ENCODE data around the gene MARK3. TPM values are rescaled to one million over a fixed set of nuclear protein-coding genes. Genes with fewer than 3 reads are reported as not detected.

MARK3 gene
- total RNA-seq, 1 experiment from 2014 or later = 81.9 TPM

DNA sequence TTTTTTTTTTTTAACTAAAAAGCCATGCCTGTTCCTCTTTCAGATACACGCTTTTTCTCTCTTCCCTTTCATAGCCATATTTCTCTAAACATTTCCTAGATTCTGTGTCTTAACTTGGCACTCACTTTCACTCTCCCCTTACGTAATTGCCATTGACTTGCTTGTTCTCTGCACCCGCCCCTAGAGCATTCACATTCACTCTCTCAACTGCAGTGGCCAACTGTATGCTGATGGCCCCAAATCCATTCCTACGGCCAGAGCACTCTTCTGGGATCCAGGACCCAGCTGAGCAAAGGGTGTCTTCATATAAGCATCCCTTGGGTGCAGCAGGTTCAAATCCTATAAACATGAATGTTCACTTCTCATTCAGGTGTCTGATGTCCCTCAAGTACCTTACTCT, 77.9 kb downstream of the MARK3 start:
- Mint-ChIP-seq H3K4me3 (no peak overlapping the region), H3K27me3 (ENCODE audit: low read depth) (no peaks in the 10 kb centered on the region), H3K4me1 (no peaks in the 10 kb centered on the region), H3K27ac (peak overlapping the region in 2 of 3 experiments; percentile 13 to 34; a peak in 3 of 7 replicates), H3K9me3 (no peaks in the 10 kb centered on the region), H3K36me3 (ENCODE audit: insufficient read depth in 1 of 3, low read depth in 3 of 3) (peaks cover 9 to 54% (median 44%) of the 10 kb centered on the region in 3 experiments; a peak in 6 of 7 replicates)
- no peaks in the 10 kb centered on the region for H3K27me3 ChIP-seq (ENCODE audit: insufficient read depth, low read length)
- WGBS (ENCODE audit: extremely low coverage, insufficient read length, low lambda C conversion rate) = no CpG with 5 or more reads among the region's 4 CpGs
- no peak overlapping the region for H3K27ac ChIP-seq (ENCODE audit: insufficient read length, low read depth, low read length)
- H3K4ac ChIP-seq (ENCODE audit: low read depth, low read length) = no peak overlapping the region
- H2AK5ac ChIP-seq (ENCODE audit: insufficient read length, low read length) = no peak overlapping the region
- H3T11ph ChIP-seq (ENCODE audit: low read length) = no peak overlapping the region
- H3K9ac ChIP-seq (ENCODE audit: extremely low read depth, insufficient read length, low read length) = no peak overlapping the region
- no peak overlapping the region for H2BK120ac ChIP-seq (ENCODE audit: low read depth, low read length, poor library complexity, severe bottlenecking)
- TF ChIP-seq, protein P1, sequence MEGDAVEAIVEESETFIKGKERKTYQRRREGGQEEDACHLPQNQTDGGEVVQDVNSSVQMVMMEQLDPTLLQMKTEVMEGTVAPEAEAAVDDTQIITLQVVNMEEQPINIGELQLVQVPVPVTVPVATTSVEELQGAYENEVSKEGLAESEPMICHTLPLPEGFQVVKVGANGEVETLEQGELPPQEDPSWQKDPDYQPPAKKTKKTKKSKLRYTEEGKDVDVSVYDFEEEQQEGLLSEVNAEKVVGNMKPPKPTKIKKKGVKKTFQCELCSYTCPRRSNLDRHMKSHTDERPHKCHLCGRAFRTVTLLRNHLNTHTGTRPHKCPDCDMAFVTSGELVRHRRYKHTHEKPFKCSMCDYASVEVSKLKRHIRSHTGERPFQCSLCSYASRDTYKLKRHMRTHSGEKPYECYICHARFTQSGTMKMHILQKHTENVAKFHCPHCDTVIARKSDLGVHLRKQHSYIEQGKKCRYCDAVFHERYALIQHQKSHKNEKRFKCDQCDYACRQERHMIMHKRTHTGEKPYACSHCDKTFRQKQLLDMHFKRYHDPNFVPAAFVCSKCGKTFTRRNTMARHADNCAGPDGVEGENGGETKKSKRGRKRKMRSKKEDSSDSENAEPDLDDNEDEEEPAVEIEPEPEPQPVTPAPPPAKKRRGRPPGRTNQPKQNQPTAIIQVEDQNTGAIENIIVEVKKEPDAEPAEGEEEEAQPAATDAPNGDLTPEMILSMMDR (conservative IDR thresholded peaks at IDR 0.05) = no peak
- H3K14ac ChIP-seq (ENCODE audit: insufficient read depth, low read length) = no peak overlapping the region
- H3K18ac ChIP-seq (ENCODE audit: insufficient read length, low read depth, low read length) = no peak overlapping the region
- no peaks in the 10 kb centered on the region for H4K20me1 ChIP-seq (ENCODE audit: control insufficient read depth, insufficient read depth, insufficient read length)
- no peak overlapping the region for H2BK5ac ChIP-seq (ENCODE audit: insufficient read length, low read length)
- no peak overlapping the region for H4K8ac ChIP-seq (replicated peaks; ENCODE audit: insufficient read length, low read depth, low read length)
- H2BK15ac ChIP-seq (ENCODE audit: low read depth, low read length) = no peak overlapping the region
- no peak overlapping the region for H4K91ac ChIP-seq (ENCODE audit: insufficient read length, low read depth, low read length)
- no peak overlapping the region for H3K23ac ChIP-seq (ENCODE audit: insufficient read length, low read depth, low read length)
- no peaks in the 10 kb centered on the region for H3K4me1 ChIP-seq (ENCODE audit: insufficient read depth, low read length)
- H3K56ac ChIP-seq (ENCODE audit: insufficient read length, low read depth, low read length) = no peak overlapping the region
- DNase-seq = no peak
- no peak overlapping the region for H2AFZ ChIP-seq (ENCODE audit: low read length)
- no peak overlapping the region for H4K5ac ChIP-seq (ENCODE audit: insufficient read length, low read depth, low read length)
- no peaks in the 10 kb centered on the region for H3K9me3 ChIP-seq (ENCODE audit: control insufficient read depth, low read depth, low read length)
- H2BK12ac ChIP-seq (ENCODE audit: insufficient read length, low read depth, low read length) = no peak overlapping the region
- H2BK20ac ChIP-seq (ENCODE audit: low read depth, low read length, poor library complexity, severe bottlenecking) = no peak overlapping the region
- no peaks in the 10 kb centered on the region for H3K79me1 ChIP-seq (ENCODE audit: insufficient read depth, low read depth, low read length, poor library complexity, severe bottlenecking)
- no peaks in the 10 kb centered on the region for H3K23me2 ChIP-seq (ENCODE audit: insufficient read length, low read depth, low read length, poor library complexity, severe bottlenecking)
- no peaks in the 10 kb centered on the region for H3K79me2 ChIP-seq (ENCODE audit: insufficient read depth, low read length)
- H3K4me2 ChIP-seq (ENCODE audit: insufficient read depth, insufficient read length, low read length) = no peak overlapping the region

Measured in H9 (cell line).